ENCODE results near the gene CA6.
"Not testable (repeated sequence)": the region's sequence is repeated elsewhere in the genome, so short reads cannot be mapped to it uniquely, and the experiment has no call there.

The CA6 gene

DNA sequence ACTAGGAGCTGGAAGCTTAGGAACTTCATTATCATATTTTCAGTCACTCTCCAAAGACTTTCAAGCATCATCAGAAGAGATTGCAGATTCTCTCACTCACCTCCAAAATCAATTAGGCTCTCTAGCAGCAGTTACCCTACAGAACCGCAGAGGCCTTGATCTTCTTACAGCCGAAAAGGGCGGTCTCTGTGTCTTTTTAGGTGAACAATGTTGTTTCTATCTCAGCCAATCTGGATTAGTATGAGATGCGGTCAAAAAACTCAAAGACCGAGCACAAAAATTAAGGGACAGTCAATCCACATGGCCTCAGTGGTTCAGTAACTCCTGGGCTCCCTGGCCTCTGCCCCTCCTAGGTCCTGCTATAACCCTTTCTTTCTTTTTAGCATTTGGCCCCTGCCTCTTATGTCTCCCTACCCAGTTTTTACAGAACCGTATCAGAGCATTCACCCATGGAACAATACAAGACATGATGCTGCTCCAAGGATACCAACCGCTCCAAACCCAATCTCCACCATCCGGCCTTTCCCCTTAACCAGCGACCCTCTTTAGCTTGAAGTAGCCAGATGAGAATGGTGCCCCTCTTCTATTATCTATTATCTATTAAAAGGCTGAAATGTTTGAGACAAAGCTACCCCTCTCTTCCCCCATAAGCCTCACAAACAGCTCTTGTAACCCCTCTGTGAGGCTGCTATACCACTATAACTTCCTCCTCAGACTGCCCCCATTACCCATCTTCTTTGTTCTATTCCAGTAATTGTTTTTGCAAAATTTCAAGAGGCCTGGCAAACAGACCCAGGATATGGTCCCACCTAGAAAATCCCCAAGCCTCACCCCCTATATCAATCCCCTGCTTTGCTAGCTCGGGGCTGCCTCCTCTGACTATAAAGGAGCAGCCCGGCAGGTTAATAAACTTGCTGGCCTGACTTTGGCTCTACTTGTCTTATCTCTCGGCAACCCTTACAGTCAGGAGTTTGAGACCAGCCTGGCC, 18.7 kb upstream of the CA6 start:
- no peak for DNase-seq

DNA sequence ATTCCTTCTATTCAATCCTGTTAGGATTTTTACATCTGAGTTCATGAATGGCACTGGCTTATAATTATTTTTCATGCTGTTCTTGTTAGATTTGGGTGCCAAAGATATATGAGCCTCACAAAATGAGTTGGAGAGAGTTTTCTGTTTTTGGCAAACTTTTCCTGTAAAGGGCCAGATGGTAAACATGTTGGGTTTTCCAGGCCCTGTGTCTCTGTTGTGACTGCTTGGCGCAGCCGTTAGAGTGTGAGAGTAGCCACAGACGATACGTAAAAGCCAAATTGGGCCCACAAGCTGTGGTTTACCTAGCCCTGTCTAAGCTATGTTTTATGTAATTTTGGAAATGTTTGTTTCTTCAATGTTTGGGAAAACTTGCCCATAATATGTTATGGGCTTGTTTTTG, 15.6 kb upstream of the CA6 start:
- no peak for DNase-seq

DNA sequence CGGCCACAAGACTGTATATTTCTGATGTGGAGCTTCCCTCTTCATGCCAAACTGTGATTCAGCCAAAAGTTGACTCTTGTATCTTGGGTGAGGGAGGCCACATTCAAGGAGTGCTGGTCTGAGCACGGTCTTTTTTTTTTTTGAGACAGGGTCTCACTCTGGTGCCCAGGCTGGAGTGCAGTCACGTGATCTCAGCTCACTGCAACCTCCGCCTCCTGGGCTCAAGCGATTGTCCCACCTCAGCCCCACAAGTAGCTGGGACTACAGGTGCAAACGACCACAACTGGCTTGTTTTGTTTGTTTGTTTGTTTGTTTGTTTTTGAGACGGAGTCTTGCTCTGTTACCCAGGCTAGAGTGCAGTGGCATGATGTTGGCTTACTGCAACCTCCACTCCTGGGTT, 8.6 kb upstream of the CA6 start:
- DNase-seq, result not testable (repeated sequence)

DNA sequence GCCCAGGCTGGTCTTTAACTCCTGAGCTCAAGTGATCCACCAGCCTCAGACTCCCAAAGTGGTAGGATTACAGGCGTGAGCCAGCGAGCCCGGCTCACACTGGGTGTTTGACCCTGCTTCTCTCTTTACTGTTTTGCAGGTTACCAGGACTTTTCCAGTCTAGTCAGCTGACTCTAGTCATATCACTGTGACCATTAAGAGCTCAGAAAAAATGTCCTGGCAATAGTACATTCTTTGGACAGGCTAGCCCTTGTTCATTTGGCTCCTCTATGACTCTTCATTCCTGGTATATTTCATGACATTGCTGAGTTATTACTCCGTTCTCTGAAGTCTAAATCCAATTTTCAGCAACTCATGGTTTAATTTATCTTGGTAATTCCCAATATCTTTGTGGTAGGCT, 8.0 kb upstream of the CA6 start:
- no peak for DNase-seq

DNA sequence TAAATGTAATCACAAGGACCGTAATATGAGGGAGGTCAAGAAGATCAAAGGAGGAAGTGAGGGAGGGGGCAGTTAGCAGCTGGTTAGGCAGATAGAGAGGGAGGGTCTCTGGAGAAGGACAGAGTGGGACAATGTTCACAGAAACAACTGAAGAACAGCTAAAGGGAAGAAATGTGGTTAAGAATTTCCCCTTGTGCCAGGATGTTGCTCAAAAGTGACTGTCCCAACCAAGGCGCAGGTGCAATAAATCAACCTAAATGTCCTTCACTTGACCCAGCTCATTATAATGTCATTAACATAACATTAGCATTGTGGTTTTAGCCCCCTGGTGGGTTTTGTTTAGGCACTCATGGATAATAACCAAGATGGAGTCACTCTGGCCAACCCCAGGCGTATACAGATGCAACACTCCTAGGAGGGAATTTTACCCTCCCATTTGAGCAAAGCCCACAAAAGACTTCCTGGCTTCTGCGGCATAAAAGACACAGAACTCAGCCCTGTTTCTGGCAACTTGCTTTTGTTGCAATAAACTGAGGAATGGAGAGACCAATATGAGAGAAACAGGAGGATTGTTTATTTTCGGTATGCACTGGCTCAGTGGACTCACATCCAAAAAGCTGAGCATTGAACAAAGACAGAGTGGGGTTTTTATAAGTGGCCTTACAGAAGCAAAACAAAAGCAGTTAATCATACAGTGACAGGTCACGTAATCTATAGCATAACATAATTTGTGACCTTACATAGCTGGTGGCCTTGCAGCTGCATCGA, 7.3 kb upstream of the CA6 start:
- no peak for DNase-seq

DNA sequence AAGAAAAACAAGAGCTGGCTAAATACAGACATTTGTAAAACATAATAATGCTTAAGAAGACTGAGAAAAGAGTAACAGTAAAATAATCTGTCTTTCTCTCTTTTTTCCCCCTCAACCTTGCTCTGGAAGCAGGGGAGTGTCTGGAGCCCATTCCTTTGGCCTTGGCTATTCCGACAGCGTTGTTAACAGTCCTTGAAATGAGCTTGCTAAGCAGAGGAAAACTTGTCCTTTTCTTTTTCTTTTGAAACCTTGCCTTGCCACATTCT, 6.7 kb upstream of the CA6 start:
- no peak for DNase-seq

DNA sequence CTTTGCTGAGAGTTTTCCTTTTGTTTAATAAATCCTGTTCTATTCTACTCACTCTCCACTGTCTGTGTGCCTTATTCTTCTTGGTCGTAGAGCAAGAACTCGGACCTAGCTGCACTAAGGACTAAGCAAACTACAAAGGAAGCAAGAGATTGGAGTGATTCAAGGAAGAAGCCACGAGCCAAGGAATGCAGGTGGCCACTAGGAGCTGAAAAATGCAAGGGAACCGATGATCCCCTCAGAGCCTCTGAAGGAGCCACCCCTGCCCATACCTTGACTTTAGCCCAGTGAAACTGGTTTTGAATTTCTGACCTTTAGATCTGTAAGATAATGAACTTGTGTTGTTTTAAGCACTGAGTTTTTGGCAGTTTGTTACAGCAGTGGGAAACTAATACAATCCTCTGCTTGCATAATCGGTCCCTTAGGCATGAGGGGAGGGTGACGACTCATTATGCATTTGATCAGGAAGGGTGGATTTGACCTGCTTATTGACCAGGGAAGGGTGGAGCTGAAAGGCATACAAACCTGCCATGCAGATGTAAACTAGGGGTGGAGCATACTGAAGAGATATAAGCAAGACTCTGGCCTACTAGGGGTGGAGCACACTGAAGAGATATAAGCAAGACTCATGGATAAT, 6.2 kb upstream of the CA6 start:
- no peak for DNase-seq

DNA sequence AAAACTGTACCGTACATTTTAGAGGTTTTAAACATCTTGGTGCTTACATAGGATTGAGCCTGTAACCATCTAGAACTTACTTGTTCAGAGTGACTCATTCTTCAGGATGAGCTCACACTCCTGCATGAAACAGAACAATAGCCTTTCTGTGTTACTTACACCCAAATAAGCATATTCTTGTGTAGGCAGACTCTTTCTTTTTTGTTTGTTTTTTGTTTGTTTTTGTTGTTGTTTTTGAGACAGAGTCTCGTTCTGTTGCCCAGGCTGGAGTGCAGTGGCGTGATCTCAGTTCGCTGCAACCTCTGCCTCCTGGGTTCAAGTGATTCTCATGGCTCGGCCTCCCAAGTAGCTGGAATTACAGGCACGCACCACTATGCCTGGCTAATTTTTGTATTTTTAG, 3.8 kb upstream of the CA6 start:
- peak; percentile 45 for DNase-seq

DNA sequence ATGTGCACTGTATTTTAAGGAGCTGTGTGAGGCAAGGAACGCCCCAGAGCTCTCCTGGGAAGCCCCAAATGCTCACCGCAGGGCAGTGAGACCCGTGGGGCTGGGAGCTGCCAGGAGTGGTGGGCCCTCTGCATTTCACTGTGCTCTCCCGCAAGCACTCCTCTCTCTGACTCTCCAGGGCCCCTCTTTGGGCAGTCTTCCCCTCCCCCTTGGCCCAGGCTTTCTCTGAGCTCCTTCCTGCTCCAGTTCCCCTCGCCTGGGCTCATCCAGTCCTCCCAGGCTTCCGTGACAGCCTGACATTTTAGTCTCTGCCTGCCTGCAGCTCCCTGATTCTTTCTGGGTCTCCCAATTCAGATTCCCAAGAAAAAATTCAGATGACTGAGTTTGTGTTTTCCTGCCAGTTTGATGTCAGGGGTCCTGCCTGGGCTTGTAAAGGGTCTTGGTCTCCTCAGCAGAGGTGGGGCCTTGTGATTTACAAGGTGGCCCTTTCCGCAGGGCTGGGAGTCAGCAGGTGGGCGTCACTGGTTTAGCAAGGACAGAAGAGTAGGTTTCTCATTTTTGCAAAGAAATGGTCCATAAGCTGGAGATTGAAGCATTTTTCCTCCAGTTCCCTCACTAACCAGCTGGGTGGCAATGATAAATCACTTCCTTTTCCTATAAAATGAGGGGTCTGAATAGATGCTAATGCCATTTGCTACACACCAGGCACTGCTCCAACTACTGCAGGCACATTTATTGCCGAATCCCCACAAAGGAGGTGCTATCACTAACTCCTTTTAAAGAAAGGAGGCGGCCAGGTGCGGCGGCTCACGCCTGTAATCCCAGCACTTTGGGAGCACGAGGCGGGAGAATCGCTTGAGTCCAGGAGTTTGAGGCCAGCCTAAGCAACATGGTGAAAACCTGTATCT, 1.9 kb upstream of the CA6 start:
- DNase-seq, result no peak

DNA sequence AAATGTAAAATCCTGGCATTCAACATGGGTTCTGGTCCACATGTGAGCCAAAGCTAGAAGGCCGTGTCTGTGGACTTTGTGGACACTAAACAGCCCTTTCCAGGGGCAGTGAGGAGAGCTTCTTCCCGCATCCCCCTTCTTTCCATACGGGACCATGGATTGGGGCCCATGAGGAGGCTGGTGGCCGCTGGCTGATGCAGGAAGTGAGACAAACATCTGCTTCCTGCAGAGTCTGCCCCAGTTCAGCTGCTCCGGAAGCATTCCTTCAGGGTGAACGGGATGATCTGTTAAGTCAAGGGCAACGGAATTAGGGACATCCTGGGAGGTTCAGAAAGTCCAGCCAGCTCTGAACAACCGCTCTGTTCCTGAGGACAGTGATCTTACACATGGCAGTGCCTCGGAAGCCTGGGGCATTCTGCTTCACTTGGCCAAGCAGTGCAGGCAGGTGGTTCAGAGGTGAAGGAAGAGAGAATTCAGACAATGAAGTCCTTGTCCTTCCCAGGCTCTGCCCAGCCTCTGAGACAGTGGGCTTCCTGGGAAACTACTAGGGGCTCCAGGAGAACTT, 1.5 kb downstream of the CA6 start:
- no peak for DNase-seq

DNA sequence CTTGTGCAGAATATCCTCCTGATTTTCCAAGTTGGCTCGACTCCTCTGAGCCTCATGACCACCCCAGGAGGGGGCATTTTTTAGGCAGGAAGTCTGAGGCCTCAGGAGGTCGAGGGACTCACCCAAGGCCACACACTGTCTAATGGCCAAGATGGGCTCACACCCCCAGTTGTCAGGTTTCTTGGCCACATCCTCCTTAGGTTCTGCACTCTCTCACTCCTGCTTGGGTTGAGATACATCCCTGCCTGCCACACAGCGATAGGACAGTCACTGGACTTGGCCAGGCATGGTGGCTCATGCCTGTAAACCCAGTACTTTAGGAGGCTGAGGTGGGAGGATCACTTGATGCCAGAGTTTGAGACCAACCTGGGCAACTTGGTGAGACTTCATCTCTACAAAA, 4.6 kb downstream of the CA6 start:
- DNase-seq, result no peak

DNA sequence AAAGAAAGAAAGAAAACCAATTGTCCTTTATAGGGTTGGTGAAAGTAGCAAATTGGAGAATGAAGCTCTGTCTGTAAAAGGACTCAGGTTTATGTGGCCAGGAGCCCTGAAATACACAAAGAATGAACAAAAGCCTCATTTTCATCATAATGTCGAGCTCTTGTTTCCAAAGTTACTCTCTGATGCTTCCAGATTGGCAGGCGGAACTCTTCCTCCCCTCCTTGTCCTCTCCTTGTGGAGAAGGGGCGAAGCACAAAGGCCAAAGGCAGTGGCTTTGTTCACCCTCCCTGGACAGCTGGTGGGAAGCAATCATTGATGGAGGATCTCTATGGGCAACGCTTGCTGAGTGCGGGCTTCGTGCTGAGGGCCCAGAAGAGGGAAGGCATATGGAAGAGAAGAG, 5.6 kb downstream of the CA6 start:
- no peak for DNase-seq

DNA sequence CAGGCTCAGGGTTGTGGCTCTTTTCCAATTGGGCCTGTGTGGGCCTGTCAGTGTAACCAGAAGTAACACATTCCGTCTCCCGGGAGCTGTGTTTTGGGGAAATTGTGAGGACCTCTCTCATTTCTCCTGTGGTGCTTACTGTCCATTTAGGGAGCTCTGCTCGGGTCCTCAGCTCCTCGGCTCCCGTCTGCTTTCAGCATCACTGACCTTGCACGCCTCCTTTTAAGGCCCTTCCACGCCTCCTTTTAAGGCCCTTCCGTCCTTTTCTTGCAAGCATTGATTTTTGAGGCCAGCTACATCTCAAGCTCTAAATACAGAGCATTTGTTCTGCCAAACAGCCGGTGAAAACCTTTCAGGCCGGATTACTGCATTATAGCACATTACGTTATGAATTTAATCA, 9.7 kb downstream of the CA6 start:
- DNase-seq, result no peak

DNA sequence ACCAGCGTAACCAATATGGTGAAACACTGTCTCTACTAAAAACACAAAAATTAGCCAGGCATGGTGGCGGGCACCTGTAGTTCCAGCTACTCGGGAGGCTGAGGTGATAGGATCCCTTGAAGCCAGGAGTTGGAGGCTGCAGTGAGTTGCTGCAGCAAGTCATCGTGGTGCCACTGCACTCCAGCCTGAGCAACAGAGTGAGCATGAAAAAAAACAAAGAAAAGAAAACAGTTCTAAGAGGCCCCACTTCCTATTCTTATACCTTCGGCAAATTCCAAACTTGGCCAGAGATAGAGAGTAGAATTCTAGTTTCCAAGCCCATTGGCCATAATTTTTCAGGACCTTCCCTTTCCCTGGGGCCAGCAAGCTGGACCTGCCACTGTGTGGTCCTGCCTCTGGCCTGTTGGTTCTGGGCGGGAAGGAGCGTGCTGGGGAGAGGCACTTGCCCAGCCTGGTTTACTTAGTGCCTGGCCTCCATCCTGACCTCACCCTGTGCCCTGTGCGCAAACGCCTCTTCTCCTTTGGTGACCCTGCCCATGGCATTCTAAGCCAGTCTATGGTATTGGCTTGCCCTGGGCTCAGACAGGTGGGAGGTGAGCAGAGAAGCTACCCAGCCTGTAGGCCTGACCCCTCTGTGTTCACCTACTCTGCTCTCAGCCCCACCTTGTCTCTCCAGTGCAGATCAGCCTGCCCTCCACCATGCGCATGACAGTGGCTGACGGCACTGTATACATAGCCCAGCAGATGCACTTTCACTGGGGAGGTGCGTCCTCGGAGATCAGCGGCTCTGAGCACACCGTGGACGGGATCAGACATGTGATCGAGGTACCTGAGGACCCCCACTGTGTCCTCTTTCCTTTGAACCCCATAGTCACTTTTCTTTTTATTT, 11.0 kb downstream of the CA6 start:
- no peak for DNase-seq

DNA sequence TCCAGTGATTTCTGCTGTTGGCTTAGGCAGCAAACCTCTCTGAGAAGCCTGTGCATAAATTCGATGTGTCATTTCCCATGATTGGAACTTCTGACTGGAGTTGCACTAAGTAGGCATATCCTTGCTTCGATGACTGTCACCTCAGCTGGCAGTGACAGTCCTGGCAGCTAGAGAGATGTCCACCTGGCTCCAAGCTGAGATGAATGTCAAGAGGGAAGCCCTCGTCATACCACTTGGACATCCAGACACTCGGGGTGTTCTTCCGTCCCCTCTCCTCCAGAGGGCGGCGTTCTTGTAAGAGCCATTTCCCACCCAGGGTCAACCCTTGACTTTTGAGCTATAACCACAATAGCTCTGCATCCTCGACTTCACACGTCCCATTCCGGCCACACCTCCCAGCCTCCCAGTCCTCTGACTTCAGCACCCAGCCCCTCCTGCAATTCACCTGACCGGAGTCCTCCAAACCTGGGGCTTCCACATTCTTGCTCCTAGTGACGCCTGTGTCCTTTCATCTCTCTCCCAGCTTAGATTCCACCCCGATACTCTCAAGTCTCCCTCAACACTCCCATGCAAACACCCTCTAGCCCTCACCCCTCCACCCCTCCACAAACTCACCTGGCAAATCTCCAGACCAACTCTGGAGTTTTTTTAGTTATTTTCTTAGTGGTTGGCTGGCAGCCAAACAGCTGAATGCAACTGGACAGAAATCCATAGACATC, 17.3 kb downstream of the CA6 start:
- no peak for DNase-seq

DNA sequence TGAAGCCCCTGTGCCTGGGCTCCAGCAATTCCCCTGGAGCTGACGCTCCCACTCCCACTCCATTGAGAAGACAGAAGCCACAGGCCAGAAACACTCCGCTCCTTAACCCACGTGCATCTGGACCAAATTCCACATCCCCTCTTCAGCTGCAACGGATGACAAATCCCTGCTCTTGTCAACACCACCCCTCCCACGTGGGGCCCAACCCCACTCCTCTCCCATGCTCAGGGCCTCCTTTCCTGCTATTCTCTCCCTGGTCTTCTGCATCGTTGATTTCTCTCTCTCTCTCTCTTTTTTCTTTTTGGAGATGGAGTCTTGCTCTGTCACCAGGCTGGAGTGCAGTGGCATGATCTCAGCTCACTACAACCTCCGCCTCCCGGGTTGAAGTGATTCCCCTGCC, 18.3 kb downstream of the CA6 start:
- no peak for DNase-seq

DNA sequence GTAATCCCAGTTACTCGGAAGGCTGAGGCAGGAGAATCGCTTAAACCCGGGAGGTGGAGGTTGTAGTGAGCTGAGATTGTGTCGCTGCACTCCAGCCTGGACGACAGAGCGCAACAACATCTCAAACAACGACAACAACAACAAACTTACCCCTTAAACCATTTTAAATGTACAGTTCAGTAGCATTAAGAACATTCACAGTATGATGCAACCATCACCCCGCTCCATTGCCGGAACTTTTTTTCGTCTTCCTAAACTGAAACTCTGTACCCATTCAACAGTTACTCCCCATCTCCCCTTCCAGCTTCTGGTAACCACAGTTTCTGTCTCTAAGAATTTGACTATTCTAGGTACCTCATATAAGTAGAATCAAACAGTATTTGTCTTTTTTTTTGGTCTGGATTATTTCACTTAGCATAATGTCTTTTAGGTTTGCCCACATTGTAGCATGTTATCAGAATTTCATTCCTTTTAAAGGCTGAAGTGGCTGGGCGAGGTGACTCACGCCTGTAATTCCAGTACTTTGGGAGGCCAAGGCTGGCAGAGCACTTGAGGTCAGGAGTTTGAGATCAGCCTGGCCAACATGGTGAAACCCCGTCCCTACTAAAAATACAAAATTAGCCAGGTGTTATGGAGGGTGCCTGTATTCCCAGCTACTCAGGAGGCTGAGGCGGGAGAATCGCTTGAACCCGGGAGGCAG, 19.6 kb downstream of the CA6 start:
- peak; percentile 21 for DNase-seq

DNA sequence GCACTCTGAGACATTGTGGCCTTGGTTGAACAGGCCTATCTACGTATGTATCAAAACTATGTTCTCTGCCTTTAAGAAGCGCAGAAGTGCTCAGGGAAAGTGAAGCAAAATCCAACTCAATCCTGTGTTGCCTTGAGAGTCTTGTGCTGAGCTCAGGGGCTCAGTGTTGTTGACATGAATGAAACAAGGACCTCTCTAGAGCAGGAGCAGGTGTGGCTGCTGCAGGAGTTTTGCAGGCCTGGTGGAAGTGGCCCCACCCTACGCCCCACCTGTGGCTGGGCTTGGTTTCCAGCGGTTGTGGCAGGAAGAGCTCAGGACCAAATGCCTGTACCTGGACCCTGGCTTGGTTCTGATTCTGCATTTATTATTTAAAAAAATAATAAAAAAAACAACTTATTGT, 20.9 kb downstream of the CA6 start:
- no peak for DNase-seq

DNA sequence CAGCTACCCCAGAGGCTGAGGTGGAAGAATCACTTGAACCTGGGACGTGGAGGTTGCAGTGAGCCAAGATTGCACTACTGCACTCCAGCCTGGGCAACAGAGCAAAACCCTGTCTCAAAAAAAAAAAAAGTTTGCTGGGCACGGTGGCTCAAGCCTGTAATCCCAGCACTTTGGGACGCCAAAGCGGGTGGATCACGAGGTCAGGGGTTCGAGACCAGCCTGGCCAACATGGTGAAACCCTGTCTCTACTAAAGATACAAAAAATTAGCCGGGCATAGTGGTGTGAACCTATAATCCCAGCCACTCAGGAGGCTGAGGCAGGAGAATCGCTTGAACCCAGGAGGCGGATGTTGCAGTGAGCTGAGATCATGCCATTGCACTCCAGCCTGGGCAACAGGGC, 23.2 kb downstream of the CA6 start:
- DNase-seq, result not testable (repeated sequence)

DNA sequence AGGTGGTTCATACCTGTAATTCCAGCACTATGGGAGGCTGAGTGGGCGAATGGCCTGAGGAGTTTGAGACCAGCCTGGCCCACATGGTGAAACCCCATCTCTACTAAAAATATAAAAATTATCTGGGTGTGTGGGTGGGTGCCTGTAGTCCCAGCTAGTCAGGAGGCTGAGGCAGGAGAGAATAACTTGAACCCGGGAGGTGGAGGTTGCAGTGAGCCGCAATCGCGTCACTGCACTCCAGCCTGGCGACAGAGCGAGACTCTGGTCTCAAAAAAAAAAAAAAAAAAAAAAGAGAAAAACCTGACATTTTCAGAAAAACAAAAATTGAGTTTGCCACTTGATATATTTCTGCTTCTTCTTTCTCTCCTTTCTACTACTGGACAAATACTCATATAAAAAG, 24.3 kb downstream of the CA6 start:
- DNase-seq, result no peak
